ENCODE measurements around the gene CD164.

DNA sequence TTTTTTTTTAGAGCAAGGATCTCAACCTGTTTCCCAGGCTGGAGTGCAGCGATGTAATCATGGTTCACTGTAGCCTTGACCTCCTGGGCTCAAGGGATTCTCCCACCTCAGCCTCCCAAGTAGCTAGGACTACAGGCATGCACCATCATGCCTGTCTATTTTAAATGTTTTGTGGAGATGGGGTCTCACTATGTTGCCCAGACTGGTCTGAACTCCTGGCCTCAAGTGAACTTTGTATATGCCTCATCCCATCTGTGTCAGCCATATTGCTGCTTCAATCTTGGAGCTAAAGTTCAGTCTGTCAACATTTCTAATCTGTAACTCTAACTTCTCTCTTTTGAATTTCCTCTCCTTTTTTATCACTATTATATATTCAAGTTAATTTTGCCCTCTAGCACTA, 54.3 kb downstream of the CD164 start:
- TF ChIP-seq POLR2A (IDR thresholded peaks at IDR 0.05; ENCODE audit: low read depth, low read length) (no peak), TAF1 (IDR thresholded peaks at IDR 0.05; ENCODE audit: borderline replicate concordance, low read depth, low read length) (no peak), POLR2AphosphoS5 (IDR thresholded peaks at IDR 0.05; ENCODE audit: low read depth, low read length) (no peak)

All from GM12892 (cell line).